ENCODE data around the gene PLSCR1. TPM values are rescaled to one million over a fixed set of nuclear protein-coding genes. Genes with fewer than 3 reads are reported as not detected.
"Not testable (repeated sequence)": the region's sequence is repeated elsewhere in the genome, so short reads cannot be mapped to it uniquely, and the experiment has no call there.

PLSCR1 gene
- total and polyA plus RNA-seq, 8 donors: 67.2 to 126 (median 84.9) TPM

- peaks cover 0 to 4% of the 10 kb centered on the region in 2 donors for H3K9me3 ChIP-seq
- H3K4me3 ChIP-seq: no peak overlapping the region
- no peak overlapping the region for H3K27ac ChIP-seq
- H3K4me1 ChIP-seq: no peaks in the 10 kb centered on the region
- no peak for ATAC-seq
- H3K27me3 ChIP-seq: no peaks in the 10 kb centered on the region
- intact Hi-C loops (cut with DNase I): no loop called here
- no peak for TF ChIP-seq CTCF (IDR thresholded peaks at IDR 0.05)
- H3K36me3 ChIP-seq: no peaks in the 10 kb centered on the region
- no peak for DNase-seq
Observed at GRCh38 chr3:146485297-146485696, 59.1 kb downstream of the PLSCR1 start.

GRCh38 chr3:146476094-146476740 is 68.2 kb downstream of the PLSCR1 start:
- Histone ChIP-seq H3K4me3 (no peak overlapping the region), H3K9me3 (peaks cover 0 to 2% of the 10 kb centered on the region in 2 donors), H3K4me1 (no peaks in the 10 kb centered on the region), H3K36me3 (no peaks in the 10 kb centered on the region), H3K27me3 (no peaks in the 10 kb centered on the region), H3K27ac (no peak overlapping the region)
- ATAC-seq (no peak), DNase-seq (no peak)
- intact Hi-C loops (cut with DNase I): no loop called here
- TF ChIP-seq CTCF (IDR thresholded peaks at IDR 0.05): no peak

- H3K27ac ChIP-seq; DNase-seq; H3K4me1 ChIP-seq; H3K4me3 ChIP-seq; H3K9me3 ChIP-seq; intact Hi-C loops (cut with DNase I); H3K27me3 ChIP-seq; ATAC-seq; H3K36me3 ChIP-seq: not testable (repeated sequence)
Observed at GRCh38 chr3:146474976-146475375, 69.4 kb downstream of the PLSCR1 start.

- Histone ChIP-seq H3K4me1 (peaks cover 0 to 7% of the 10 kb centered on the region in 2 donors), H3K27me3 (no peaks in the 10 kb centered on the region), H3K9me3 (no peaks in the 10 kb centered on the region), H3K27ac (no peak overlapping the region), H3K4me3 (no peak overlapping the region), H3K36me3 (no peaks in the 10 kb centered on the region)
- ATAC-seq (no peak), DNase-seq (no peak)
- intact Hi-C loops (cut with DNase I): no loop called here
- TF ChIP-seq CTCF (IDR thresholded peaks at IDR 0.05): no peak
Observed at GRCh38 chr3:146473726-146474125, 70.7 kb downstream of the PLSCR1 start.

- no peaks in the 10 kb centered on the region for H3K36me3 ChIP-seq
- intact Hi-C loops (cut with DNase I): no loop called here
- H3K27me3 ChIP-seq: no peaks in the 10 kb centered on the region
- no peaks in the 10 kb centered on the region for H3K9me3 ChIP-seq
- peaks cover 0 to 7% of the 10 kb centered on the region in 2 donors for H3K4me1 ChIP-seq
- H3K27ac ChIP-seq: no peak overlapping the region
- ATAC-seq (no peak), DNase-seq (no peak)
- no peak overlapping the region for H3K4me3 ChIP-seq
- TF ChIP-seq CTCF (IDR thresholded peaks at IDR 0.05): no peak
Observed at GRCh38 chr3:146472611-146473010, 71.8 kb downstream of the PLSCR1 start.

- DNase-seq (no peak), ATAC-seq (no peak)
- Histone ChIP-seq H3K4me1 (peaks cover 0 to 7% of the 10 kb centered on the region in 2 donors), H3K4me3 (no peak overlapping the region), H3K36me3 (no peaks in the 10 kb centered on the region), H3K27me3 (no peaks in the 10 kb centered on the region), H3K27ac (no peak overlapping the region), H3K9me3 (no peaks in the 10 kb centered on the region)
- TF ChIP-seq CTCF (IDR thresholded peaks at IDR 0.05): no peak
- intact Hi-C loops (cut with DNase I): no loop called here
Observed at GRCh38 chr3:146471012-146471411, 73.4 kb downstream of the PLSCR1 start.

Data from left lung (tissue), 10 donors.